ENCODE results near the gene IER5L.
A peak's percentile ranks its signal among the peaks of the same experiment; 100 is the strongest.

IER5L gene

DNA sequence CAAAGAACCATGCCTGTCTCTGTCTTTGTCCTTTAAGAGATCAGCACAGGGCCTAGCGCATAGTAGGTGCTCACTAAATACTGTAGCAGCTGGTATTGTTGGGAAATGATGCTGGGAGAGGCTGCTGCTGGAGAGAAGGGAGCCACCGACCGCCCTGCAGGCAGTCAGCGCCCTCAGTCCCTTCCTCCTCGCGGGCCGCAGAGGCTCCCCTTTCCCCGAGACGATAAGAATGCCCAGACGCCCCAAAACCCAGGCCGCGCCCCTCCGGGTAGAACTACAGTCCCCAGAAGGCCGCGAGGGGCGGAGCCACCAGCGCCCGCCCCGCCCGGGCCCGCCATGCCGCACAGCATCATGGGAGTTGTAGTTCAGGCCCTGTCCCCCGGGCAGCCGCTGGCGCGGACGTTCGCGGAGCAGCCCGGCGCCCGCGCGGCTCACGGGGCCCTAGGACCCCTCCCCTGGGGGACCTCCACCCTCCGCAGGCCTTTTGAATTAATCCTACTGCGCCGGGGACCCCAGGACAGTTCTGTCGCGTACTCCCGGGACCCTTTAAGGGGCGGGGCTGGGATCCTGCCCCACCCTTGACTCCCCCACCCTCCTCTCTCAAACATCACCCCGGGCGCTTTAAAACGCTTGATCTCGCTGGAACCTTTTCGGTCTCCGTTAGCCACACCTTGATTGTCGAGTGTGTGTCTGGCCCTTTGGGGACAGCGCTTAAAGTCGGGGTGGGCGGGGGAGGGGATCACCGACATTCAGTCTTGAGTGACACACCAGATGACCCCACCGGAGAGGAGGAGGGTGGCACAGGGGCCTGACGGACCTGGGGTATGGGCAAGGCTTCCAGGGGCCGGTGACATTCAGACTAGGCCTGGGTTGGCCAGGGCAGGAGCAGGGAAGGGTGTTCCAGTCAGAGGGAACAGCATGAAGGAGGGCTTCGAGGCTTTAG lies 24.8 kb upstream of the IER5L start:
- TF ChIP-seq, protein P1, sequence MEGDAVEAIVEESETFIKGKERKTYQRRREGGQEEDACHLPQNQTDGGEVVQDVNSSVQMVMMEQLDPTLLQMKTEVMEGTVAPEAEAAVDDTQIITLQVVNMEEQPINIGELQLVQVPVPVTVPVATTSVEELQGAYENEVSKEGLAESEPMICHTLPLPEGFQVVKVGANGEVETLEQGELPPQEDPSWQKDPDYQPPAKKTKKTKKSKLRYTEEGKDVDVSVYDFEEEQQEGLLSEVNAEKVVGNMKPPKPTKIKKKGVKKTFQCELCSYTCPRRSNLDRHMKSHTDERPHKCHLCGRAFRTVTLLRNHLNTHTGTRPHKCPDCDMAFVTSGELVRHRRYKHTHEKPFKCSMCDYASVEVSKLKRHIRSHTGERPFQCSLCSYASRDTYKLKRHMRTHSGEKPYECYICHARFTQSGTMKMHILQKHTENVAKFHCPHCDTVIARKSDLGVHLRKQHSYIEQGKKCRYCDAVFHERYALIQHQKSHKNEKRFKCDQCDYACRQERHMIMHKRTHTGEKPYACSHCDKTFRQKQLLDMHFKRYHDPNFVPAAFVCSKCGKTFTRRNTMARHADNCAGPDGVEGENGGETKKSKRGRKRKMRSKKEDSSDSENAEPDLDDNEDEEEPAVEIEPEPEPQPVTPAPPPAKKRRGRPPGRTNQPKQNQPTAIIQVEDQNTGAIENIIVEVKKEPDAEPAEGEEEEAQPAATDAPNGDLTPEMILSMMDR (IDR thresholded peaks at IDR 0.05; ENCODE audit: low read depth, low read length, missing control alignments): no peak
- Histone ChIP-seq H3K27me3 (replicated peaks) (no peaks in the 10 kb centered on the region), H3K27ac (peak overlapping the region; percentile 91), H3K36me3 (replicated peaks) (no peaks in the 10 kb centered on the region), H3K4me3 (ENCODE audit: low read depth, low read length) (peak overlapping the region; percentile 64)
- in situ Hi-C loops (cut with HindIII; ENCODE audit: low pct_ligation_motif_present, low sequenced_read_pairs): no loop called here
- DNase-seq: peak; percentile 56

- H3K27ac ChIP-seq: no peak overlapping the region
- TF ChIP-seq, protein P1 (IDR thresholded peaks at IDR 0.05; ENCODE audit: low read depth, low read length, missing control alignments): no peak
- no peak for DNase-seq
Observed at GRCh38 chr9:129201866-129202265, 23.8 kb upstream of the IER5L start.

GRCh38 chr9:129201289-129201688 lies 23.2 kb upstream of the IER5L start:
- no peak overlapping the region for H3K4me3 ChIP-seq (ENCODE audit: low read depth, low read length)
- H3K27me3 ChIP-seq (replicated peaks): no peaks in the 10 kb centered on the region
- in situ Hi-C loops (cut with HindIII; ENCODE audit: low pct_ligation_motif_present, low sequenced_read_pairs): no loop called here
- no peak overlapping the region for H3K27ac ChIP-seq
- TF ChIP-seq, protein P1 (IDR thresholded peaks at IDR 0.05; ENCODE audit: low read depth, low read length, missing control alignments): no peak
- no peaks in the 10 kb centered on the region for H3K36me3 ChIP-seq (replicated peaks)
- no peak for DNase-seq

More at GRCh38 chr9:129201866-129202265, 23.8 kb upstream of the IER5L start:
- in situ Hi-C loops (cut with HindIII; ENCODE audit: low pct_ligation_motif_present, low sequenced_read_pairs): no loop called here
- Histone ChIP-seq H3K27me3 (replicated peaks) (no peaks in the 10 kb centered on the region), H3K36me3 (replicated peaks) (no peaks in the 10 kb centered on the region), H3K4me3 (ENCODE audit: low read depth, low read length) (no peak overlapping the region)

GRCh38 chr9:129200255-129200654 lies 22.2 kb upstream of the IER5L start:
- no peaks in the 10 kb centered on the region for H3K27me3 ChIP-seq (replicated peaks)
- in situ Hi-C loops (cut with HindIII; ENCODE audit: low pct_ligation_motif_present, low sequenced_read_pairs): no loop called here
- no peak overlapping the region for H3K27ac ChIP-seq
- DNase-seq: no peak
- no peak overlapping the region for H3K4me3 ChIP-seq (ENCODE audit: low read depth, low read length)
- no peaks in the 10 kb centered on the region for H3K36me3 ChIP-seq (replicated peaks)
- TF ChIP-seq, protein P1 (IDR thresholded peaks at IDR 0.05; ENCODE audit: low read depth, low read length, missing control alignments): no peak

GRCh38 chr9:129199044-129199435 lies 21.0 kb upstream of the IER5L start:
- no peak overlapping the region for H3K27ac ChIP-seq
- TF ChIP-seq, protein P1 (IDR thresholded peaks at IDR 0.05; ENCODE audit: low read depth, low read length, missing control alignments): no peak
- no peak overlapping the region for H3K4me3 ChIP-seq (ENCODE audit: low read depth, low read length)
- in situ Hi-C loops (cut with HindIII; ENCODE audit: low pct_ligation_motif_present, low sequenced_read_pairs): no loop called here
- H3K27me3 ChIP-seq (replicated peaks): no peaks in the 10 kb centered on the region
- no peaks in the 10 kb centered on the region for H3K36me3 ChIP-seq (replicated peaks)
- no peak for DNase-seq
